Activated T-helper 1 cell treated with Interleukin-2 at 50 U/mL for 16 hours (primary cell): ENCODE data around the gene CFAP410.

Source experiments
- DNase-seq: peaks from one replicate; pipeline ENCODE4 v3.0.0-alpha.2; 2020; ENCODE audit warnings: low read depth

The CFAP410 gene

GRCh38 chr21:44298301-44298700 lies 40.9 kb downstream of the CFAP410 start:
- DNase-seq, result no peak

- peak; percentile 61 for DNase-seq
Measured at GRCh38 chr21:44297525-44298290, 41.5 kb downstream of the CFAP410 start.

- no peak for DNase-seq
Measured at GRCh38 chr21:44296916-44297315, 42.3 kb downstream of the CFAP410 start.

- DNase-seq, result no peak
Measured at GRCh38 chr21:44296103-44296519, 43.1 kb downstream of the CFAP410 start.

GRCh38 chr21:44295646-44296045 lies 43.5 kb downstream of the CFAP410 start:
- DNase-seq, result no peak

- no peak for DNase-seq
Measured at GRCh38 chr21:44295163-44295573, 44.0 kb downstream of the CFAP410 start.

GRCh38 chr21:44294391-44295162 lies 44.6 kb downstream of the CFAP410 start:
- no peak for DNase-seq

GRCh38 chr21:44293551-44294231 lies 45.5 kb downstream of the CFAP410 start:
- no peak for DNase-seq

GRCh38 chr21:44292812-44293195 lies 46.4 kb downstream of the CFAP410 start:
- DNase-seq, result no peak

GRCh38 chr21:44291936-44292811 lies 47.0 kb downstream of the CFAP410 start:
- no peak for DNase-seq

- DNase-seq, result no peak
Measured at GRCh38 chr21:44291078-44291935, 47.9 kb downstream of the CFAP410 start.

GRCh38 chr21:44290327-44291077 lies 48.7 kb downstream of the CFAP410 start:
- no peak for DNase-seq

- DNase-seq, result no peak
Measured at GRCh38 chr21:44289381-44290010, 49.7 kb downstream of the CFAP410 start.

- DNase-seq, result no peak
Measured at GRCh38 chr21:44288251-44289110, 50.7 kb downstream of the CFAP410 start.

- no peak for DNase-seq
Measured at GRCh38 chr21:44286716-44287632, 52.2 kb downstream of the CFAP410 start.

- DNase-seq, result no peak
Measured at GRCh38 chr21:44286086-44286715, 53.0 kb downstream of the CFAP410 start.
